IPS-NIHi11 (cell line): Measurements from ENCODE around the gene ZNF783.
"Not testable (repeated sequence)": the region's sequence is repeated elsewhere in the genome, so short reads cannot be mapped to it uniquely, and the experiment has no call there.

ENCODE experiments used
- DNase-seq: peaks from one replicate; pipeline ENCODE4 v3.0.0; 2012; ENCODE audit warnings: mixed read lengths, low spot score

Gene ZNF783

DNA sequence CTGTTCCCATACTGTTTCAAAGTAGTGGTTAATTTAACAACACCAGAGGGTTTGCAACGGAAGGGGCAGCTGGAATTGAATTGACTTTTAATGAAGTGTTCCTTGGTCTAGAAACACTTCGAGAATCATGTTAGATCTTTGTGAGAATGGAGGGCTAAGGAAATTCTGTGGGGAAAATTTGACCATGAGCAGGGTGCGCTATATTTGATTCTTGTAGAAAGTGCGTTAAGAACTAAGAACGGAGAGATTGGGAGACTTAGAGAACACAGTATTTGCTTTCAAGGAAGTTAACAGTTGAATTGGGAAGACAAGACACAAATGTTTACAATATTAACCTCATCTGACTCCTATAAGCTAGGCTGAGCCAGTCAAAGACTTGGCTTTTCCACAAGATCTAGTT lies 21.4 kb upstream of the ZNF783 start:
- no peak for DNase-seq

DNA sequence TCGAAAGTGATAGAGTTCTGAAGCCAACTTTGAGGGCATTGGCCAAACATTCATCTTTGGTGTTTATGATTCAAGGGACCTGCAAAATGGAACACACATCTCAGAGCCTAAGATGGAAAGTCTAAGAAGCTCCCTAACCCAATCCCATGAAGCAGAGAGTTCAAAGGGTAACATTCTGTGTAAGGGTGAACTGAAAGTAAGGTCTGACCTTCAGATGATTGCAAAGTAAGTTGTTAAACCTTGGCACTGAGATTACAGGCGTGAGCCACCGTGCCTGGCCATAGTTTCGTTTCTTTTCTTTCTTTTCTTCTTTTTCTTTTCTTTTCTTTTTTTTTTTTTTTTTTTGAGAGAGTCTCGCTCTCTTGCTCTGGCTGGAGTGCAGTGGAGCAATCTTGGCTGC lies 20.3 kb upstream of the ZNF783 start:
- no peak for DNase-seq

DNA sequence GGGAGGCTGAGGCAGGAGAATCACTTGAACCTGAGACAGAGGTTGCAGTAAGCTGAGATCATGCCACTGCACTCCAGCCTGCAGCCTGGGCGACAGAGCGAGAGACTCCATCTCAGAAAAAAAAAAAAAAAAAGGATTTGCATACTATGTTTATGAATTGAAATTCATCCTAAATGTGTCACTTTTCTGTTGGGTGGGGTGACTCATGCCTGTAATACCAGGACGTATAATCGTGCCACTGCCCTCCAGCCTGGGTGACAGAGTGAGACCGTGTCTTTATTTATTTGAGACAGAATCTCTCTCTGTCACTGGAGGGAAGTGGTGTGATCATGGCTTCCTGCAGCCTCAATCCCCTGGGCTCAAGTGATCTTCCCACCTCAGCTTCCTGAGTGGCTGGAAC lies 16.8 kb upstream of the ZNF783 start:
- DNase-seq = no peak

DNA sequence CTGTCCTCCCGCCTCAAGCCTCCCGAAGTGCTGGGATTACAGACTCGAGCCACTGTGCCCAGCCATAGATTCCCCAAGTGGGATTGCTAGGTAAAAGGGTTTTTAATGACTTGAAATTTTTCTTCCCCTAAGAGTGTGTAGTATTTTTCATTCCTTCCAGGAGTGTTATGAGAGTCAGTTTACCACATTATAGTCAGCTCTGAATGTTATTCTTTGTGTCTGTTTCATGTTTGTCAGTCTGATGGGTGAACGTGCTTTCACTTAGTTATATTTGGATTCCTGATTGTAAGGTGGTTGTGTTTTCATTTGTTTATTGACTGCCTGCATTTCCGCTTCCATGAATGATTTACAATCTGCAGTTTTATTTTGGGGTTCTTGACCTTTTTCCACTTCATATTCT lies 16.3 kb upstream of the ZNF783 start:
- DNase-seq = no peak

DNA sequence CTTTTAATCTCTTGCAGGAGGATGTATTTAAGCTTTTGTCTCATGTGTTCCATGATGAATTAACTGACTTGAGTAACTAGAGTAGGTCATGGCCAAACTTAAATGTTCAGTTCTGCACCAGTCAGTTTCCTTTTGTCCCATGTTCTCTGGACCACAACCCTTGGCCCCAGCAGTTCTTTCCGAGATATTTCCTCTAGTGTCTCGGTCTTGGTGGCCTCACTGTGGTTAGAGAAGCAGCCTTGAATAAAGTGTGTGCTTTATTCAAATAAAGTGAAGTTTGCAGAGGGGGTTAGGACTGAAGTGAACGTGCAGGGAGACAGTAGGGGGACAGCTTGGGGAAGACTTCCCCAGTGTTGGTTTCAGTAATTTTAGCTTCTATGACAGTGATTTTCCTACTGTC lies 13.2 kb upstream of the ZNF783 start:
- DNase-seq = no peak

DNA sequence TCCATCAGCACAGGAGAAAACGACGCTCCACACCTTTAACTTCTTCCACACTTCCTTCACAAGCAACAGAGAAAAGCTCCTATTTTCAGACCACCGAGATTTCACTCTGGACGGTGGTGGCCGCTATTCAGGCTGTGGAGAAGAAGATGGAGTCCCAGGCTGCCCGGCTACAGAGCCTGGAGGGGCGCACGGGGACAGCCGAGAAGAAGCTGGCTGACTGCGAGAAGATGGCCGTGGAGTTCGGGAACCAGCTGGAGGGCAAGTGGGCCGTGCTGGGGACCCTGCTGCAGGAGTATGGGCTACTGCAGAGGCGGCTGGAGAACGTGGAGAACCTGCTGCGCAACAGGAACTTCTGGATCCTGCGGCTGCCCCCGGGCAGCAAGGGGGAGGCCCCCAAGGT lies 11.8 kb upstream of the ZNF783 start:
- not testable (repeated sequence) for DNase-seq

DNA sequence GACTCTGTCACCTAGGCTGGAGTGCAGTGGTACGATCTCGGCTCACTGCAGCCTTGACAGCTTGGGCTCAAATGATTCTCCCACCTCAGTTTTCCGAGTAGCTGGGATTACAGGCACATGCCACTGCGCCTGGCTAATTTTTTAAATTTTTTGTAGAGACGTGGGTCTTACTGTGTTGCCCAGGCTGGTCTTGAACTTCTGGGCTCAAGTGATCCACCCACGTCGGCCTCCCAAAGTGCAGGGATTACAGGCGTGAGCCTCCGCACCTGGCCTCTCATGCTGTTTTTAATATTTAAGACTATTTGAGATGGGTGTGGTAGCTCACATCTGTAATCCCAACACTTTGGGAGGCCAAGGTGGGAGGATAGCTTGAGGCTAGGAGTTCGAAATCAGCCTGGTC lies 10.5 kb upstream of the ZNF783 start:
- DNase-seq = not testable (repeated sequence)

DNA sequence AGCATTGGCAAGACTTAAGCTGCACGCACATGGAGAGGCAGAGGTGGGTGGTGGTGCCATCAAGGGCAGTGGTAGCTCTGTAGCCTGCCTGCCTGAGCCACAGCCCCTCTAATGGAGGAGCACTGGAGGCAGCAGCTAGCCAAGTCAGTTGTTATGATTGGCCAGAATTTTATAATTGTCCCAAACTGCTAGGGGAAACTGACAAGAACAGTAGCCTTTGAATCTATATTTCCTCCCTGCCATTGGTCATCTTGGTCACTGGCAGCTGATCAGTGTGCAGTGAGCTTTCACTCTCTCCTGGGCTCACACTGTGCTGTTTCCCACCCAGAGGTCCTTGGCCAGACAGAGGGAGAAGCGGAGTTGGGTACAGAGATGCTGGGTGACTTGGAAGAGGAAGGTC lies 9.6 kb upstream of the ZNF783 start:
- DNase-seq = no peak

DNA sequence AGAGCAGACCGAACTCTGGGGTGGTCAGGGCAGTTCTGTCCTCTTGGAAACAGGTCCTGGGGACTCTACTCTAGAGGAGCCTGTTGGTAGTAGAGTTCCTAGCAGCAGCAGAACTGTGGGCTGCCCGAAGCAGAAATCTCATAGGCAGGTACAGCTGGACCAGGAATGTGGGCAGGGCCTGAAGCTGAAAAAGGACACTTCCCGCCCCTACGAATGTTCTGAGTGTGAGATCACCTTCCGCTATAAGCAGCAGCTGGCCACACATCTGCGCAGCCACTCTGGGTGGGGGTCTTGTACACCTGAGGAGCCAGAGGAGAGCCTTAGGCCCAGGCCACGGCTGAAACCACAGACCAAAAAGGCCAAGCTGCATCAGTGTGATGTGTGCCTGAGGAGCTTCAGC lies 8.3 kb upstream of the ZNF783 start:
- DNase-seq = peak; percentile 39

DNA sequence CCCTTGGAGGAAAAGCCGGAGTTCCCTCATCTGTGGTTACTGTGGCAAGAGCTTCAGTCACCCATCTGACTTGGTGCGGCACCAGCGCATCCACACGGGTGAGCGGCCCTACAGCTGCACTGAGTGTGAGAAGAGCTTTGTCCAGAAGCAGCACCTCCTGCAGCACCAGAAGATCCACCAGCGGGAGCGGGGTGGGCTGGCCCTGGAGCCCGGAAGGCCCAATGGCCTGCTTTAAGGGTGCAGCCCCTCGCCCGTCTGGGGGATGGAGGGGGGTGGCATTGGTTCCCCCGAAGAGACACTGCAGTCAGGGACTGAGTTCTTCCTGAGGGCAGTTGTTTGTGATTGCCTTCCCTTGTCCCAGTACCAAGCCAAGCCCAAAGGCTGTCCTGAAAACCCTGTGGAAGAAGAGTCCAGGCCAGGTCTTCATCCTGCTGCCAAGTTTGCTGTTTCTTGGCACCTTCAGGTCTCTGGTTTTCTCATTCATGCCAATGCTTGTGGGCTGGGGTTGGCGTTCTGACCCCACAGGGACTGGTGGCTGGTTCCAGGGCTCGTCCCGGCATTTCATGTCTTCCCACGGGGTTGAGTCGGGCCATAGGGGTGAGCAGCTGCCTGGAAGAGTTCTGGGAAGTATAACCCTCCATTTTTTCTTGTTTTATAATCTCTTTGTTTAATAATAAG lies 7.7 kb upstream of the ZNF783 start:
- DNase-seq = no peak

DNA sequence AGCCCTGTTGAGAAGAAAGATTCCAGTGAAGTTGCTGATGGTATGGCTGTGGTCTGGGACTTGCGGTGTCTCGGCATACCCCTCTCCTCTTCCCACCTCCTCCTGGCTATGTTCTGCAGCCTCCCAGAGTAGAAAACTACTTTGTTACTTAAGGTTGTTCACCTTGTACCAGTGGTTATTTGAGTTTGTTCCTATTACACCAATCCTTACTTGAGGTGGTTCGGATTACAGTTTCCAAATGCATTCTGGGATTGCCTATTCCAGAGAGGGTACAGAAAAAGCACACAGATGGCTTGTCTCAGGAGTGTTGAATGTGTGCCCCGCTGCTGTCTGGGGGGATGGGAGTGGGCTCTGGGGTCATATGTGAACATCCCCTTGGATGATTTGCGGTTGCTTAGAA lies 6.8 kb upstream of the ZNF783 start:
- no peak for DNase-seq

DNA sequence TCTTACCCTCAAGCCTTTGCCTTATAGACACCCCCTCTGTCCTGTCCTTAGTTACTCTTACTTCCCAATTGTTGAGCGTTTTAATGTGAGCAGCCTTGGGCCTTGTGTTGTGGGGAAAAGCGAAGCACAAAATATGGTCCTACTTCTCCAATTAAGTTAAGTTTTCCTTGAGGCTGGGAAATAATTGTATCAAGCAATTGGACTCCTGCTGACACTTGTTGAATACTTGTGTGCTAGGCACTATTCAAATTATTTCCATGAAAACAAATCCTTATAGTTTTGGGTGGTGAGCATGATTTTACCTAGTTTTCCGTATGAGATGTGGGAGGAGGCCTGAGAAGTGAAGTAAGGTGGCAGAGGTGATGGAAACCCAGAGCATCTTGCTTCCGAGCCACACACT lies 5.4 kb upstream of the ZNF783 start:
- no peak for DNase-seq

DNA sequence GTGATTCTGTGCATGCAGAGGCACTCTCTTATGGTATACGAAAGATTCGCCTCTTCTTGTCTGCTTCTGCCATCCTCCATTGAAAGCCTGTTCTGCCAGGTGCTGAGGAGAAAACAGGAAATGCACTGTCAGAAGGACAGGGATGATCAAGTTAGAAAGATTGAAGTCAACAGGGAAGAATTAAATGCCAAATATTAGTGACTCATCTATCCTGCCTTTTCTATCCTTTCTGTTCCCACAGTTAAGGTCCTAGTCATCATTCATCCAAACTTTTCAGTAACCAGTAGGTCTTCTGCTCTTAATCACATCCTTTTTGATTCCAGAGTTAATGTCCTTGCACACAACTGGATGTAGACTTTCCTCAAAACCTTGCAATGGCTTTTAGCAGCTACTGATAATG lies 4.8 kb upstream of the ZNF783 start:
- no peak for DNase-seq

DNA sequence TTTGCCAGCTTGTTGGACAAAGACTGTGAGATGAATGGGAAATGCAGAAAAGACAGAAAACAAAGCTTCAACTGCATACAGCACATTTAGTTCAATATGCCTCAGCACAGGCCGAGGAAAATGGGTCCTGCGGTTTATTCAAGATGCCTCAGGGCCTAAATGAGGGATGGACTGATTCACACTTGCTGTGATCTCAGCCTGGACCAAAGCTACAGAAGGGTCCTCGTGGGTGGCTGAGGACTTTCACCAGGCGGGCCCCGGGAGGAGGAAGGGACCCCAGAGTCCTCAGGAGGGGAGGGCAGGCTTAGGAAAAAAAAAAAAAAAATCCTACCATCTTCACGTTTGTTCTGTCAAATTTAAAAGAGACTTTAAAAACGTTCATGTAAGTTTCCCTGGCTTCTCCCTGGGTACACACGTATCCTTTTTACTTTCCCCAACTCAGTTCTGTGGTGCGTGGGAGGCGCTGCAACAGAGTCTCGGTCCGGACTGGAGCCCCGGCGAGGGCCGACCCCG lies 624 bp upstream of the ZNF783 start:
- DNase-seq = no peak

DNA sequence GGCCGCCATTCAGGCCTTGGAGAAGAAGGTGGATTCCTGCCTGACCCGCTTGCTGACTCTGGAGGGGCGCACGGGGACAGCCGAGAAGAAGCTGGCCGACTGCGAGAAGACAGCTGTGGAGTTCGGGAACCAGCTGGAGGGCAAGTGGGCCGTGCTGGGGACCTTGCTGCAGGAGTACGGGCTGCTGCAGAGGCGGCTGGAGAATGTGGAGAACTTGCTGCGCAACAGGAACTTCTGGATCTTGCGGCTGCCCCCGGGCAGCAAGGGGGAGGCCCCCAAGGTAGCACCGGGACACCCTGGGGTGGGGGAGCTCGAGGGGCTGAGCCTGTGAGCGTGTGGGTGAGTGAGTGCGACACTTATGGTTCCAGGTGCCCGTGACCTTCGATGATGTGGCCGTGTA lies 4.5 kb downstream of the ZNF783 start:
- DNase-seq = no peak

DNA sequence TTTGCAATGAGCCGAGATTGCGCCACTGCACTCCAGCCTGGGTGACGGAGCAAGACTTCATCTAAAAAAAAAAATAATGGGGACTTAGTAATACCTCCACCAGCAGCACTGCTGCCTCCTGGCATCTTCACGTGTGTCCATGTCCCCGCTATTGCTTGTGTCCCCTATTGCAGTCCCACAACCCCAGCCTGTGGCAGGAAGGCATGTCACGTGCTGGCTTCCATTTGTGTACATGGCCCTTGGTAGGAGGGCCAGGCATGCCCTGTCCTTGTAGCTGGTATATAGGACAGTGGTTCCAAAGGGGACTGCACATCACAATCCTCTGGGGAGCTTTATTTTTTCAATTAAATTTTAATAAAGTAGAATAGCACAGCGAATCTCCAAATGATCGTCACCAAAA lies 5.7 kb downstream of the ZNF783 start:
- no peak for DNase-seq

DNA sequence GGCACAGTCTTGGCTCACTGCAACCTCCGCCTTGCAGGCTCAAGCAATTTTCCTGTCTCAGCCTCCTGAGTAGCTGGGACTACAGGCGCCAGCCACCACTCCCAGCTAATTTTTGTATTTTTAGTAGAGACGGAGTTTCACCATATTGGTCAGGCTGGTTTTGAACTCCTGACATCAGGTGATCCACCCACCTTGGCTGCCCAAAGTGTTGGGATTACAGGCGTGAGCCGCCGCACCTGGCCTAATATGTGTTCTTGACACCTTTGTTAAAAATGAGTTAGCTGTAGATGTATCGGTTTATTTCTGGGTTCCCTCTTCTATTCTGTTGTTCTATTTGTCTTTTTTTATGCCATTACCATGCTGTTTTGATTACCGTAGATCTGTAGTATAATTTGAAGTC lies 12.4 kb downstream of the ZNF783 start:
- DNase-seq = not testable (repeated sequence)

DNA sequence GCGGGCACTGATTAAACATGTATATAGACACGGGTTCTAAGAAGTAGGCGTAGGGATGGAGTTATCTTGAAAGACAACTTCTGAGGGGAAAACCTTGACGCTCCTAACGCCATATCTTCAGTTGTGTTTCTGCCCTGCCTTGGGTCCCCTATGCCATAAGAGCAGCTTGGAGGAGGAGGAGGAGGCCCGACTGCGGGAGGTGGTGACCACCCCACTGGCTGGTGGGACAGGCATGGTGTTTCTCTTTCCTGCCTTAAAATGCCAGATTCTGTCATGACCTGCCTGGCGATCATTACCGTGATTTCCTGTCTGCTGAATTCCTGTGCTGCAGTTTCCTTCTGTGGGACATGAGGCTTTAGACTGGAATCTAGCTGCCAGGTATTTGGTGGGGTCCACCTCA lies 15.9 kb downstream of the ZNF783 start:
- DNase-seq = no peak

DNA sequence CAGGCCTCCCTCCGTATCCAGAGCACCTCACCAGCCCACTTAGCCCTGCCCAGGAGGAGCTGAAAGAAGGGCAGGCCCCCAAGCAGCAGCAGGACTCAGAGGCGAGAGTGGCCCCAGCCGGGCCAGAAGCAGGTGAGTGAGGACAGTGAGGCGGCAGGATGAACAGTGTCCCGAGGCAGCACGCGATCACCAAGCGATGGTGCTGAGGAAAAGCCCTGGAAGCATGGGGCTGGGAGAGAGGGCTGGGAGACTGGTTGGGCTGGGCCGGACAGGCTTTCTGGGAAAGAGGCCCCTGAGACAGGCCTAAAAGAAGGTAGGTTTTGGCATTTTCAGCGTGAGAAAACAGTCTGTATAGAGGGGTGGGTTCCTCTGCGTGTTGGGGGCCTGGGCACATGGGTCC lies 16.4 kb downstream of the ZNF783 start:
- DNase-seq = no peak

DNA sequence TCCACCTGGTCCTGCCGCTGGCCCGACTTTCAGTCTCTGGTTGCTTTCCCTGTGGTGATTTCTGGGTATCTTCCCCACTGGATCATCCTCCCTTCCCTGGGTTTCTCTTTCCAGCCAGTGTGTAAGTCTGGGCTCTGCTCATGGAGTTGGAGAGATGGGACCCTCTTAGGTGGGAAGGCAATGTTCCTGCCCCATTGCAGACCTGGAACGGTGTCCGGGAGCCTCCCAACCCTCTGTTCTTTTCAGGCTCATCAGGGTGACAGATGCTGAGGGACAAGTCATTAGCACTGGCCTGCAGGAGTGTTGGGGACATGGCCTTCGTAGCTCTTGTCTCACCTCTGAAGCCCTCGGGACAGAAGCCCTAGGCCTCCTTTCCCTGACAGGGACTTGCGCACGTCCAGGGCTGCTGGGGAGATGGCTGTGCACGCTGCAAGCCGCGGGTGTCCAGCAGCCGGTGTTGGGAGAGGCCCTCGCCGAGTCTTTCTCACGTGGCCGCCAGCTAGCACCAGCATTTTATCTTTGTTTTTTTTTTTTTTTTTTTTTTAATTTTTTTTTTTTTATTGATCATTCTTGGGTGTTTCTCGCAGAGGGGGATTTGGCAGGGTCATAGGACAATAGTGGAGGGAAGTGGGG lies 17.2 kb downstream of the ZNF783 start:
- DNase-seq = no peak

DNA sequence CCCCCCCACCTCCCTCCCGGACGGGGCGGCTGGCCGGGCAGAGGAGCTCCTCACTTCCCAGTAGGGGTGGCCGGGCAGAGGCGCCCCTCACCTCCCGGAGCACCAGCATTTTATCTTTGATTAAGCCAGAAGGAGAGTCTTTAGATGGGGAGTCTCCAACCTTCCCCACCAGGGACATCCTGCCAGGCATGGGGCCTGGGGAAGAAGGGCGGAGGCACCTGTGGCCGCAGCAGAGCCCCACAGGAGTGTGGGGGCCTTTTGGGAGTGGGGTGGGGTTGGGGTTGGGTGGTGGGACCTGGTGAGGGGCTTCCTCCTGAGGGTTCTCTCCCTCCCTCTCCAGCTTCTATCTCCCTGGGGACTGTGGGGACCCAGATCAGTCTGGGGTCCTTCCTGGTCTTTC lies 18.2 kb downstream of the ZNF783 start:
- DNase-seq = no peak

DNA sequence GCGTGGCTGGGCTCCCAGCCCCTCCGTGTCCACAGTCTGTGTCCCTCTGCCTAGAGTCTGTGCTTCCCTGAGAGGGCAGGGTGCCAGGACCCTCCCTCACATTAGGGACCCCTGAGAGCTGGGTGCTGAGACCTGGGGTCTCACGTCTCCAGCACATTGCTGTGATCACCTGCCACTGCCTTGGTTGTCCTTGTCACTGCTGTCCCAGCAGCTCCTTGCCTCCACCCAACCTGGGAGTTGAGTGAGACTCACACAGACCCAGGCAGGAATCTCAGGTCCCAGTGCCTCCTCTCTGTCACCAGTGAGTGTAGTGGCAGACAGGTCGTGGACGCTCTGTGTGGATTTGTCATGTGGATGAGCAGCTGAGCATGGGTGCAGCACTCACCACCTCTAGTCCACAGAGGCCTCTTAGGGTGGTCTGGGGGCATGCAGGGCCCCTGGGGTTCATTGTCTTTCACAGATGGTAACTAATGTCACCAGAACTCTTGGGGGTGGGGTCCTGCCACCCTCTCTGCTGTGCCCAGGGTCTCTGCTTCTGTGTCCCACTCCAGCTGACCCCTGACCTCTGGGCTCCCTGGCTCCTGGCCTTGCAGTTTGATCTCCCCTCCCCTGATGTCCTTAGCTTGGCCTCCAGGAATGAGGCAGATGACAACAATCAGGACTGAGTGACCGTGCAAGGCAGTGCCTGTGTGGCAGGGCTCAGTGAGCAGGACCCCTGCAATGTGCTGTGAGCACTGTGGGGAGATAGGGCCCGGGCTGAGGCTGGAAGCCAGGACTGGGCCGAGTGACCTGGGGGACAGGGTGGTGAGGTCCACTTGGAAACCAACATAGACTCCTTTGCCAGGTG lies 18.9 kb downstream of the ZNF783 start:
- DNase-seq = no peak
